Activated CD4-positive, alpha-beta T cell treated with anti-CD3 and anti-CD28 coated beads, Interleukin-2, amount 50 U/mL, for 48 hours (primary cell): ENCODE data around the gene KPNA4.
"Not testable (repeated sequence)": the region's sequence is repeated elsewhere in the genome, so short reads cannot be mapped to it uniquely, and the experiment has no call there.

Experiments used
- DNase-seq, 2 experiments: peaks; one replicate each; pipeline ENCODE4 v3.0.0-alpha.2; 2020

KPNA4 gene

GRCh38 chr3:160482796-160483195 lies 82.6 kb downstream of the KPNA4 start:
- DNase-seq = no peak

GRCh38 chr3:160481856-160482255 lies 83.5 kb downstream of the KPNA4 start:
- no peak for DNase-seq

- no peak for DNase-seq
Measured at GRCh38 chr3:160480931-160481330, 84.4 kb downstream of the KPNA4 start.

GRCh38 chr3:160479376-160479775 lies 86.0 kb downstream of the KPNA4 start:
- DNase-seq = no peak

GRCh38 chr3:160478338-160478737 lies 87.0 kb downstream of the KPNA4 start:
- DNase-seq = no peak

- DNase-seq = no peak
Measured at GRCh38 chr3:160477750-160478149, 87.6 kb downstream of the KPNA4 start.

GRCh38 chr3:160475884-160476283 lies 89.5 kb downstream of the KPNA4 start:
- DNase-seq = no peak

GRCh38 chr3:160475153-160475552 lies 90.2 kb downstream of the KPNA4 start:
- DNase-seq = no peak

GRCh38 chr3:160474416-160474838 lies 90.9 kb downstream of the KPNA4 start:
- DNase-seq = no peak

- no peak for DNase-seq
Measured at GRCh38 chr3:160473978-160474377, 91.4 kb downstream of the KPNA4 start.

GRCh38 chr3:160473221-160473620 lies 92.2 kb downstream of the KPNA4 start:
- DNase-seq = no peak

- DNase-seq = no peak
Measured at GRCh38 chr3:160472344-160472743, 93.0 kb downstream of the KPNA4 start.

GRCh38 chr3:160471892-160472291 lies 93.5 kb downstream of the KPNA4 start:
- DNase-seq = no peak

GRCh38 chr3:160470181-160470580 lies 95.2 kb downstream of the KPNA4 start:
- DNase-seq = no peak

- no peak for DNase-seq
Measured at GRCh38 chr3:160464971-160465370, 100.4 kb downstream of the KPNA4 start.

GRCh38 chr3:160464321-160464720 lies 101.0 kb downstream of the KPNA4 start:
- DNase-seq = no peak

- DNase-seq = no peak
Measured at GRCh38 chr3:160460033-160460432, 105.3 kb downstream of the KPNA4 start.

GRCh38 chr3:160459450-160459970 lies 105.9 kb downstream of the KPNA4 start:
- DNase-seq = no peak

- DNase-seq = no peak
Measured at GRCh38 chr3:160458151-160458550, 107.2 kb downstream of the KPNA4 start.

GRCh38 chr3:160455846-160456245 lies 109.5 kb downstream of the KPNA4 start:
- DNase-seq = no peak

- DNase-seq = no peak
Measured at GRCh38 chr3:160454995-160455394, 110.4 kb downstream of the KPNA4 start.

GRCh38 chr3:160452251-160452650 lies 113.1 kb downstream of the KPNA4 start:
- DNase-seq = not testable (repeated sequence)

- no peak for DNase-seq
Measured at GRCh38 chr3:160451602-160452001, 113.8 kb downstream of the KPNA4 start.

- no peak for DNase-seq
Measured at GRCh38 chr3:160450846-160451245, 114.5 kb downstream of the KPNA4 start.
